SK-N-SH (cell line): ENCODE measurements around the gene TRPM2.

Experiments used
- CTCF ChIP-seq: fragments of 200-600 bp; sonication (generic); IDR thresholded peaks from 2 replicates; pipeline ENCODE4 v1.6.1; 2017; ENCODE audit warnings: antibody characterized with exemption, mild to moderate bottlenecking, moderate library complexity
- EP300 ChIP-seq, 2 experiments: IDR thresholded peaks; 2 replicates each; pipeline versions ENCODE4 v1.4.0 to v1.6.1; 2012; ENCODE audit warnings: borderline replicate concordance in 1 of 2, low read depth in 1 of 2, low read length in 1 of 2
- NRF1 ChIP-seq: IDR thresholded peaks from 2 replicates; pipeline ENCODE4 v1.6.1; 2012; ENCODE audit warnings: low read depth, mild to moderate bottlenecking, low read length
- POLR2AphosphoS5 ChIP-seq: IDR thresholded peaks from 2 replicates; pipeline ENCODE4 v1.6.1; 2012; ENCODE audit warnings: low read depth, low read length
- RFX5 ChIP-seq: IDR thresholded peaks from 2 replicates; pipeline ENCODE4 v1.6.1; 2012; ENCODE audit warnings: mild to moderate bottlenecking, improper control_type of control experiment, low read length
- TF ChIP-seq, protein P1 (sequence below): IDR thresholded peaks from 2 replicates; pipeline ENCODE4 v1.6.1; 2012; ENCODE audit warnings: mild to moderate bottlenecking, low read depth, low read length, moderate library complexity

DNA sequence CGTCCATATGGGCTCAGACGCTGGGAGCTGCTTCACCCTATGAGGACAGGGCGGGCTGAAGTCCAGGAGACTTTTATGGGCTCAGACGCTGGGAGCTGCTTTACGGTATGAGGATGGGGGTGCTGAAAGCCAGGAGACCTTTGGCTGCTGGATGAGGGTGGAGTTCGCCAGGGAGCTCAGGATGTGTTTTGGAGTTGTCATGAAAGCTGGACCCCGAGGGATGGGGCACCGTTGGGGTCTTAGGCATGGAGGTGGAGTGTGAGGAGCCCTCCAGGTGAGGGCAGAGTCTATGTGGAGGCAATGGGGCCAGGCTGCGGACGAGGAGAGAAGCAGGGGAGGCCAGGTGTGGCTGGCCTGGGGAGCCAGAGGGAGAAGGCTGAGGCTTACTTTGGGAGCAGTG is 27.5 kb downstream of the TRPM2 start:
- TF ChIP-seq CTCF (no peak), EP300 (IDR thresholded peaks at IDR 0.05; ENCODE audit: borderline replicate concordance in 1 of 2, low read depth in 1 of 2, low read length in 1 of 2) (no peak), RFX5 (no peak), POLR2AphosphoS5 (no peak), NRF1 (no peak)
- TF ChIP-seq, protein P1, sequence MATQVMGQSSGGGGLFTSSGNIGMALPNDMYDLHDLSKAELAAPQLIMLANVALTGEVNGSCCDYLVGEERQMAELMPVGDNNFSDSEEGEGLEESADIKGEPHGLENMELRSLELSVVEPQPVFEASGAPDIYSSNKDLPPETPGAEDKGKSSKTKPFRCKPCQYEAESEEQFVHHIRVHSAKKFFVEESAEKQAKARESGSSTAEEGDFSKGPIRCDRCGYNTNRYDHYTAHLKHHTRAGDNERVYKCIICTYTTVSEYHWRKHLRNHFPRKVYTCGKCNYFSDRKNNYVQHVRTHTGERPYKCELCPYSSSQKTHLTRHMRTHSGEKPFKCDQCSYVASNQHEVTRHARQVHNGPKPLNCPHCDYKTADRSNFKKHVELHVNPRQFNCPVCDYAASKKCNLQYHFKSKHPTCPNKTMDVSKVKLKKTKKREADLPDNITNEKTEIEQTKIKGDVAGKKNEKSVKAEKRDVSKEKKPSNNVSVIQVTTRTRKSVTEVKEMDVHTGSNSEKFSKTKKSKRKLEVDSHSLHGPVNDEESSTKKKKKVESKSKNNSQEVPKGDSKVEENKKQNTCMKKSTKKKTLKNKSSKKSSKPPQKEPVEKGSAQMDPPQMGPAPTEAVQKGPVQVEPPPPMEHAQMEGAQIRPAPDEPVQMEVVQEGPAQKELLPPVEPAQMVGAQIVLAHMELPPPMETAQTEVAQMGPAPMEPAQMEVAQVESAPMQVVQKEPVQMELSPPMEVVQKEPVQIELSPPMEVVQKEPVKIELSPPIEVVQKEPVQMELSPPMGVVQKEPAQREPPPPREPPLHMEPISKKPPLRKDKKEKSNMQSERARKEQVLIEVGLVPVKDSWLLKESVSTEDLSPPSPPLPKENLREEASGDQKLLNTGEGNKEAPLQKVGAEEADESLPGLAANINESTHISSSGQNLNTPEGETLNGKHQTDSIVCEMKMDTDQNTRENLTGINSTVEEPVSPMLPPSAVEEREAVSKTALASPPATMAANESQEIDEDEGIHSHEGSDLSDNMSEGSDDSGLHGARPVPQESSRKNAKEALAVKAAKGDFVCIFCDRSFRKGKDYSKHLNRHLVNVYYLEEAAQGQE: no peak
